Ovary (tissue), 3 donors: ENCODE data around the gene RIMS1.

Experiments used
- EP300 ChIP-seq: sonication (generic); formaldehyde crosslinking; IDR thresholded peaks from one replicate; pipeline ENCODE4 v1.6.1; 2017; ENCODE audit warnings: antibody characterized with exemption
- POLR2A ChIP-seq: fragments of 450-650 bp; IDR thresholded peaks from one replicate; pipeline ENCODE4 v1.6.1; 2017; ENCODE audit warnings: antibody characterized with exemption, mild to moderate bottlenecking, moderate library complexity
- TF ChIP-seq, protein P1 (sequence below), 3 donors: fragments of 450-650 bp in 2 of 3; fragments of 200-600 bp in 1 of 3; IDR thresholded peaks; one replicate each; pipeline versions ENCODE4 v1.5.1 to v1.8.0; 2016 to 2022; ENCODE audit warnings: antibody characterized with exemption in 3 of 3, mild to moderate bottlenecking in 1 of 3
- donor health status: DM: no; HTN: no; CAD: no.

DNA sequence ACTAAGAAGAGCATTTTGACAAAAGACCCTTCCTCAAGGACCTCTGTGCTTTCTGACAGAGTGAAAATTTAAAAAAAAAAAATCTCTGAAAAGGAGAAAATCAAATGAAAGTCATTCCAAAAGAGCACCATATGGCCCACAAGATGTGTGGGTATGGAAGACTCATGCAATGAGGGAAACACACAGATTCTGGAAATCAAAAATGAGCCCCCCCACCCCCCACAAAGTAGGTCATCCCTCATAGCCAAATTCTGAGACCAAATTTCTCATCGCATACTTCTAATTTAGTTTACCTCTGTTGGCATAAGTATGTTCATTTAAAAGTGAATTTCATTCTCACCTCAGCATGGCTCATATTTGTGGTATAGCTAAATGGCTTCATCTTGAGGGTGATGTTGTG, 554.3 kb downstream of the RIMS1 start:
- TF ChIP-seq, protein P1, sequence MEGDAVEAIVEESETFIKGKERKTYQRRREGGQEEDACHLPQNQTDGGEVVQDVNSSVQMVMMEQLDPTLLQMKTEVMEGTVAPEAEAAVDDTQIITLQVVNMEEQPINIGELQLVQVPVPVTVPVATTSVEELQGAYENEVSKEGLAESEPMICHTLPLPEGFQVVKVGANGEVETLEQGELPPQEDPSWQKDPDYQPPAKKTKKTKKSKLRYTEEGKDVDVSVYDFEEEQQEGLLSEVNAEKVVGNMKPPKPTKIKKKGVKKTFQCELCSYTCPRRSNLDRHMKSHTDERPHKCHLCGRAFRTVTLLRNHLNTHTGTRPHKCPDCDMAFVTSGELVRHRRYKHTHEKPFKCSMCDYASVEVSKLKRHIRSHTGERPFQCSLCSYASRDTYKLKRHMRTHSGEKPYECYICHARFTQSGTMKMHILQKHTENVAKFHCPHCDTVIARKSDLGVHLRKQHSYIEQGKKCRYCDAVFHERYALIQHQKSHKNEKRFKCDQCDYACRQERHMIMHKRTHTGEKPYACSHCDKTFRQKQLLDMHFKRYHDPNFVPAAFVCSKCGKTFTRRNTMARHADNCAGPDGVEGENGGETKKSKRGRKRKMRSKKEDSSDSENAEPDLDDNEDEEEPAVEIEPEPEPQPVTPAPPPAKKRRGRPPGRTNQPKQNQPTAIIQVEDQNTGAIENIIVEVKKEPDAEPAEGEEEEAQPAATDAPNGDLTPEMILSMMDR (IDR thresholded peaks at IDR 0.05) = no peak
- no peak for TF ChIP-seq POLR2A
- no peak for TF ChIP-seq EP300
